Duodenal mucosa (tissue), 2 donors: Measurements from ENCODE around the gene POLD3.

Source experiments
- H3K27ac ChIP-seq: one replicate; pipeline ENCODE4 v1.7.0; 2013; ENCODE audit warnings: low read depth, low read length
- H3K27me3 ChIP-seq, 2 donors: one replicate each; pipeline ENCODE4 v1.7.0; 2013; ENCODE audit warnings: low read length in 2 of 2, control low read depth in 1 of 2; ENCODE audit not compliant: insufficient read depth in 2 of 2, control insufficient read depth in 1 of 2
- H3K36me3 ChIP-seq, 2 donors: one replicate each; pipeline ENCODE4 v1.7.0; 2013; ENCODE audit warnings: low read length in 2 of 2, control low read depth in 1 of 2; ENCODE audit not compliant: insufficient read depth in 2 of 2, control insufficient read depth in 1 of 2
- H3K4me1 ChIP-seq, 2 donors: one replicate each; pipeline ENCODE4 v1.7.0; 2013; ENCODE audit warnings: low read length in 2 of 2, control low read depth in 1 of 2; ENCODE audit not compliant: insufficient read depth in 2 of 2, control insufficient read depth in 1 of 2
- H3K4me3 ChIP-seq, 2 donors: one replicate each; pipeline ENCODE4 v1.7.0; 2013; ENCODE audit warnings: low read length in 2 of 2, low read depth in 1 of 2
- H3K9ac ChIP-seq, 2 donors: one replicate each; pipeline ENCODE4 v1.7.0; 2013; ENCODE audit warnings: low read length in 2 of 2, low read depth in 1 of 2
- H3K9me3 ChIP-seq, 2 donors: one replicate each; pipeline ENCODE4 v1.7.0; 2013; ENCODE audit warnings: low read length in 2 of 2, control low read depth in 1 of 2; ENCODE audit not compliant: control insufficient read depth in 1 of 2

The POLD3 gene, protein sequence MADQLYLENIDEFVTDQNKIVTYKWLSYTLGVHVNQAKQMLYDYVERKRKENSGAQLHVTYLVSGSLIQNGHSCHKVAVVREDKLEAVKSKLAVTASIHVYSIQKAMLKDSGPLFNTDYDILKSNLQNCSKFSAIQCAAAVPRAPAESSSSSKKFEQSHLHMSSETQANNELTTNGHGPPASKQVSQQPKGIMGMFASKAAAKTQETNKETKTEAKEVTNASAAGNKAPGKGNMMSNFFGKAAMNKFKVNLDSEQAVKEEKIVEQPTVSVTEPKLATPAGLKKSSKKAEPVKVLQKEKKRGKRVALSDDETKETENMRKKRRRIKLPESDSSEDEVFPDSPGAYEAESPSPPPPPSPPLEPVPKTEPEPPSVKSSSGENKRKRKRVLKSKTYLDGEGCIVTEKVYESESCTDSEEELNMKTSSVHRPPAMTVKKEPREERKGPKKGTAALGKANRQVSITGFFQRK

DNA sequence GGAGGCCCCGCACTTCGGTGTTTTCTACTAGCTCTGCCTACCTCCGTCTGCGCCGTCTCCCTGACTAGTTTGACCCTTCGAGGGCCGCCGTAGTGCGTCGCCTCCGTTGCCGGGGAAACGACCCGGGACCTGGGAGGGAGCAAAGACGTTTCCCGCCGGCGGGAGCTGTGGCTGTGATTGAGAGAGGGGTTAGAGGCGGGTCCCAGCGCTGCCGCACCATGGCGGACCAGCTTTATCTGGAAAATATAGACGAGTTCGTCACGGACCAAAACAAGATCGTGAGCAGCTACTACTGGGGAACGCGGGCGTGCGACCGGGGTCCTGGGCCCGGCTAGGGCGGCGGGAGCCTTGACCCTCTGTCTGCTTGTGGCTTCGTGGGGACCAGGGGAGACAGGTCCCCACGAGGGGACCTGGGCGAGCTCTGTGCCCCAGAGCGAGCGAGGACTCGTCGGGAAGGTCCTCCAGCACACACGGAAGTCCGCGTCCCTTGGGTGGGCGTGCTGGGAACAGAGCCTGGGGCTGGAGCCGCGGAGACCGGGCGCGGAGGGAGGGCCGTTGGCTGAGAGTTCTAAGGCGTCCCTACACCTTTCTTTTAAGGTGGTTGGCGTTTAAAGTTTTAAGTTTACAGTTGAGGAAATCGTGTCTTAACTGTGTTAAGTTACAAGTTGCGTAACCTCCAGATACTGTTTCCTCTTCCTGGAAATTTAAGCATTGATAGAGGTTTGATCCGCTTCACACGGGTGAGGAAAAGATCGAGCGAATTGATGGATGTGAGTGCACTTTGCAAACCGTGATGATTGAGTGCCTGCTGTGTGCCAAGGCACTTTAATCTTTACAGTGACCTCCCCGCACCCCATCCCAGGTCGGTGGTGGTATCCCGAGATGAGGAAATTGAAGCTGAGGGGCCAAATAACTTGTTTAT, at the start of gene POLD3:
Gene POLD3, plus strand, starts transcription at position 142 of the 922 bp plus-strand sequence. Its CDS starts 77 bp downstream, at position 219.
- peaks cover 6 to 12% of the 10 kb centered on the region in 2 donors for H3K4me1 ChIP-seq
- H3K36me3 ChIP-seq = peaks cover 0 to 12% of the 10 kb centered on the region in 2 donors
- H3K9ac ChIP-seq = peak within 1 kb of the TSS; percentile 84 to 91
- H3K4me3 ChIP-seq = peak within 1 kb of the TSS; percentile 90 to 99
- H3K27me3 ChIP-seq = no peaks in the 10 kb centered on the region
- H3K27ac ChIP-seq = peak within 1 kb of the TSS; percentile 75
- no peaks in the 10 kb centered on the region for H3K9me3 ChIP-seq

DNA sequence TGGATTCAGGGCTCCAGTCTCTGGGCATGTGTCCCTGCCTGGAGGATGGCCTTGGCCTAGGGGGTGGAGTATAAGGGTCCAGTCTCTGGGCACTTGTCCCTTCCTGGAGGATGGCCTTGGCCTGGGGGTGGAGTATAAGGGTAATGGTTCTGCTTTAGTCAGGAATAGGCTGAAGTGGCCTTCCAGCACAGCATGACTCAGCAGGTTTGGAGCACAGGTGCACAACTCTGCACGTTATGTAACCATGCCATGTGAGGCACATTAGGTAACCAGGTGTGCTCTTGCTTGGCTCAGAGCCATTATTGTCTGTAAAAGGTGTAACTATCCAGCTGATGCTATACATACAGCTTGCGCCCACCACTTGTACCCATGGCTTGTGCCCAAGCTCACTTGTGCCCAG, 48.4 kb upstream of the POLD3 start:
- Histone ChIP-seq H3K4me3 (no peak overlapping the region), H3K4me1 (peaks cover 8 to 13% of the 10 kb centered on the region in 2 donors), H3K36me3 (no peaks in the 10 kb centered on the region), H3K27ac (no peak overlapping the region), H3K27me3 (no peaks in the 10 kb centered on the region), H3K9ac (no peak overlapping the region), H3K9me3 (peaks cover 9 to 13% of the 10 kb centered on the region in 2 donors)

DNA sequence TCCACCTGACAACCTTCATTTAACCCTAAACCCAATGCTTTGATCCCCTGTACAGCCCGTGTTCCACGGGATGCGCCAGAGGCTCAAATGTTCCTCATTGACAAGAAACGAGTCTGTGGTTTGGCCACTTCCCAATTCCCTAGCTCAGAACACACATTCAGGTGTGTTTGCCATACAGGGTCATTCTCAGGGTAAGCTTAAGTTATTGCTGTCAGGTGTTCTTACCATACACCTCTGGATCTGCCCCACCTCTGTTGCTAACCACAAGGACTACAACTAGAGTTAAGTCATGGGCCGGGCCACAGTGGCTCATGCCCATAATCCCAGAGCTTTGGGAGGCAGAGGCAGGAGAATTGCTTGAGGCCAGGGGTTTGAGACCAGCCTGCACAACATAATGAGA, 45.6 kb upstream of the POLD3 start:
- H3K9me3 ChIP-seq = peaks cover 9 to 13% of the 10 kb centered on the region in 2 donors
- H3K27me3 ChIP-seq = no peaks in the 10 kb centered on the region
- H3K4me1 ChIP-seq = peaks cover 14 to 18% of the 10 kb centered on the region in 2 donors
- H3K36me3 ChIP-seq = no peaks in the 10 kb centered on the region
- H3K4me3 ChIP-seq = no peak overlapping the region
- no peak overlapping the region for H3K27ac ChIP-seq
- no peak overlapping the region for H3K9ac ChIP-seq

DNA sequence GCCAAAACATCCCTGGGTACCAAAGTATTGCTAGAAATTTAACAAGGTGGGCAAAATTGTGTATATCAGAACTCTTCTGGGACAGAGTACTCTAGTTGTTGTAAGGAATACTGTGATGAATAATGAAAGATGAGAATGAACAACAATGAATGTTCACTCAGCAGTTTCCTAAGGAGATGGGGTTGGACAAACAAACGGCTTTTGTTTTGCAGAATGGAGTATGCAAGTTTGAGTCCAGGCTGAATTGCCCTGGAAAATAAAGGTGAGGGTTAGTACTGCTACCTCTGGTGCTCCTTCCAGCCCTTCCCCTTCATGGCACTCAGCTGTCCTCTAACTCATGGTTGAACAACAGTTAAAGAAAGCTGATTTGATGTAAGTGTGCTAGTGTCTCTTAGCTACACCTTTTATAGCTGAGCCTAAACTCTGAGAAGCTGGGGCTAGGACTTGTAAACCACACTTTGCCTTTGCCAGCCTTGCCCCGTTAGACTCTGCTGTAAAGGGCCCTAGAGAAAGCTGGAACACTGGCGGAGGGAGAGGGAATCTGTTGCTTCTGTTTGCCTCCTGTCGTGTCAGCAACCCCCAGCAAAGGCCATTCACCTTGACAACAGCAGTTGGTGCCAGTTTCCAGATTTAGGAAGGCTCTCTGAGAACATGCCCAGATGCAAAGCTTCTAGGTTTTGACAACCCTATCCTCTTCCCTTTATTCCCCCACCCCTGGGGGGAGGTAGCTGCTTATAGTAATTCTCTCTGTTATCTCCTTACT, 41.2 kb upstream of the POLD3 start:
- H3K9me3 ChIP-seq = no peaks in the 10 kb centered on the region
- no peaks in the 10 kb centered on the region for H3K36me3 ChIP-seq
- H3K4me1 ChIP-seq = peaks cover 10 to 16% of the 10 kb centered on the region in 2 donors
- H3K9ac ChIP-seq = peak overlapping the region in 1 of 2 donors; percentile 18
- no peak overlapping the region for H3K4me3 ChIP-seq
- no peaks in the 10 kb centered on the region for H3K27me3 ChIP-seq
- H3K27ac ChIP-seq = no peak overlapping the region

DNA sequence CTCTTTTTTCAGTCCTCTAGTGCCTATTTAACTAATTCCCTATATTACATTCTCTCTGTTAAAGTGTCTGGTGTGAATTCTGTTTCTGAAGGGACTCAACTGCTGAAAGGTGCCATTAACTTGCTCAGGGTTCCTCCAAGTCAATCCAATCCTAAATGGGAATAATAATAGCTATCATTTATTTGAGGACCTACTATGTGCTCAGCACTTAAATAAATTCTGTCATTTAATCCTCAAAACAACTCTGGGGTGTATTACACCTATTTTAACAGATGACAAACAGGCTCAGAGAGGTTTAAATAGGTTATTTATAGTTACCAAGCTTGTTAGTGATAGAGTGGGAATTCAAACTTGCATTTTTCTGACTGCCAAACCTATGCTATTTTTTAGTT, 40.6 kb upstream of the POLD3 start:
- no peaks in the 10 kb centered on the region for H3K27me3 ChIP-seq
- H3K9ac ChIP-seq = no peak overlapping the region
- H3K4me3 ChIP-seq = no peak overlapping the region
- H3K36me3 ChIP-seq = no peaks in the 10 kb centered on the region
- no peaks in the 10 kb centered on the region for H3K9me3 ChIP-seq
- H3K4me1 ChIP-seq = peaks cover 10 to 11% of the 10 kb centered on the region in 2 donors
- H3K27ac ChIP-seq = no peak overlapping the region

DNA sequence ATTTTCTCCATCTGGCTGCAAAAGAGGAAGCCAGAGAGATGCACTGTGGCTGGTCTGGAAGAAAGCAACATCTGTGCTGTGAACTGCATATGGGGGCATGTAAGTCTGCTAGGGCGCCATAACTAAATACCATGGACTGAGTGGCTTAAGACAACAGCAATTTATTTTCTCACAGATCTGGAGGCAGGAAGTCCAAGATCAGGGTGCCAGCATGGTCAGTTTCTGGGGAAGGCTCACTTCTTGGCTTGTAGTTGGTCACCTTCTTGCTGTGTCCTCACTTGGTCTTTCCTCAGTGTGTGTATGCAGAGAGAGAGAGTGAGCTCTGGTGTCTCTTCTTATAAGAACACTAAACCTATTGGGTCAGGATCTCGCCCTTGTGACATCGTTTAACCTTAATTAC, 34.9 kb upstream of the POLD3 start:
- Histone ChIP-seq H3K27ac (no peak overlapping the region), H3K36me3 (no peaks in the 10 kb centered on the region), H3K4me3 (no peak overlapping the region), H3K9me3 (peaks cover 0 to 3% of the 10 kb centered on the region in 2 donors), H3K4me1 (peaks cover 7 to 9% of the 10 kb centered on the region in 2 donors), H3K27me3 (no peaks in the 10 kb centered on the region), H3K9ac (no peak overlapping the region)

DNA sequence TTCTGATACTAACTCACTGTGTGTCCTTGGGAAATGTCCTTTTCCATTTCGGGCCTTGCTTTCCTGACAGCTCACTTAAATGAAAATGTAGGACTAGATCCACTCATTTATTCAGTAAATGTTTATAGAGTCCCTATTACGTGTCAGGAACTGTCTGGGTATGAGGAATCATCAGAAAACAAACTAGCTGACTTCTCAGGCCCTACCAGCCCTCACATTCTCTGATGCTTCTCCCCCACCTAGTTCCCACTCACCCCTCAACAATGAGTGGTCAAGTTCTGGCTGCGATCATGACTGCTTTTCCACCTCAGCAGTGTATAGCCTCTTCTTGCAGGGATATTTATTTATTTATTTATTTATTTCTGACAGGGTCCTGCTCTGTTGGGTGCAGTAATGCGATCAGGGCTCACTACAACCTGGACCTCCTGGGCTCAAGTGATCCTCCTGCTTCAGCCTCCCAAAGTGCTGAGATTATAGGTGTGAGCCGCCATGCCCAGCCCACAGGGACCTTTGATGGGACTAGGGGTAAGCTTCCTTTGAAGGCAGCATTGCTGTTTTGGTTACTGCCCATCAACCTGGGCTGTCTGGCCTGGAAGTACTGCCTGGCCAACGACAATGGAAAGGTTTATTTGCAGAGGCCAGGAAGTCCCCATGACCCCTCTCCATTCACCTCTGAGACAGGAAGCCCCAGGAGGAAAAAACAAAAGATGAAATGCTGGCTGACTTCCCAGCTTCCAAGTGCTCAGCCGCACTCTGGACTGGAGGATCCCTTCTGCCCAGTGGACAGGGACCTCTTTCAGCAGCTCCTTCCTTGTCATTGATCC, 33.1 kb upstream of the POLD3 start:
- Histone ChIP-seq H3K9me3 (peaks cover 0 to 3% of the 10 kb centered on the region in 2 donors), H3K27me3 (no peaks in the 10 kb centered on the region), H3K4me1 (peaks cover 7 to 9% of the 10 kb centered on the region in 2 donors), H3K36me3 (no peaks in the 10 kb centered on the region), H3K9ac (no peak overlapping the region), H3K4me3 (no peak overlapping the region), H3K27ac (no peak overlapping the region)

DNA sequence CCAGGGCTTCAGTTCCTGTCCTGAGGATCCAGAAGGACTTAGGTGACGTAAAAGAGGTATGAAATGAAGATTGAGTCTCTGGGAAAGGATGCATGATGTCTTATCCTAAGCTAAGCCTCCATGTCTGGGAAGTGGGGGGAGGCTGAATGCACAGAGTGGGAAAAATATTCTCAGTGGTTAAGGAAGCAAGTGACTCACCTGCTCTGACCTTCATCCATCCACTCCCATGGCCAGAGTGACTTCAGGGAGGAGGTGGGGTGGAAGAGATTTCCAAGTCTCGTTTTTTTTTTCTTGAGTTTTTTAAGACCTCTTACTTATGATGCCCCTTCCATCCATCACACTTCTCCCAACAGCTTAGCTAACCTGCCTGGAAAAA, 32.5 kb upstream of the POLD3 start:
- Histone ChIP-seq H3K9me3 (peaks cover 0 to 3% of the 10 kb centered on the region in 2 donors), H3K27me3 (no peaks in the 10 kb centered on the region), H3K9ac (no peak overlapping the region), H3K36me3 (no peaks in the 10 kb centered on the region), H3K4me1 (peaks cover 7 to 9% of the 10 kb centered on the region in 2 donors), H3K27ac (no peak overlapping the region), H3K4me3 (no peak overlapping the region)
